Measurements from ENCODE around the gene ACBD6. TPM values are rescaled to one million over a fixed set of nuclear protein-coding genes. Genes with fewer than 3 reads are reported as not detected.
A peak's percentile ranks its signal among the peaks of the same experiment; 100 is the strongest.

Gene ACBD6
- polyA plus RNA-seq, 3 donors: 68.9 to 79.7 (median 71.2) TPM

DNA sequence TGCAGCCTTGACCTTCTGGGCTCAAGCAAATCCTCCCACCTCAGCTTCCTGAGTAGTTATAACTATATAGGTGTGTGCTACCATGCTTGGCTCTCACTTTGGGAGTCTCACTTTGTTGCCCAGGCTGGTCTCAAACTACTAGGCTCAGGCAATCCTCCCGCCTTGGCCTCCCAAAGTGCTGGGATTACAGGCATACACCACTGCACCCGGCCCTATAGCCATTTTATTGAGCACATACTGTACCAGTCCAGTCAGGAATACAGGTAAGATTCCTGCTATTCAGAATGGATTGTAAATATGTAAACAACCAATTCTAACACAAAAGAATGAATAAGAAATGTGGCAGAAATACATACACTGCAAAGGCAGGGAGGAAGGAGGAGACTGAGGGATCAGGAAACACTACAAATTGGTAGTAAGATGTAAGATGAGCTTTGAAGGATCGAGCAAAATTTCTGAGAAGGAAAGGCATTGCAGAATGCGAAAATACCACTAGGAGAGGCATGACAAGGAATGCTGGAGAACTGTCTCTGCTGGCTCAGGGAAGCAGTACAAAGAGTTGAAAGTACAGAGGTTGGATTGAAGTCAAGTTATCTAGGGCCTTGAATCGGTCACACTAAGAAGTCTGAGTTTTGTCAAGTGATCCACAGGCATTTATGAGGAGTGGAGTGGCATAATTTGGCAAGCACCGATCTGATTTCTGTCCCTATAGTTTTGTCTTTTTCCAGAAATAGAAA, 211.9 kb downstream of the ACBD6 start:
- no peak for DNase-seq (ENCODE audit: extremely low read depth in 1 of 11, low read depth in 9 of 11, low spot score in 4 of 11)

GRCh38 chr1:180288940-180289339, 213.4 kb downstream of the ACBD6 start:
- no peak for DNase-seq (ENCODE audit: extremely low read depth in 1 of 11, low read depth in 9 of 11, low spot score in 4 of 11)

DNA sequence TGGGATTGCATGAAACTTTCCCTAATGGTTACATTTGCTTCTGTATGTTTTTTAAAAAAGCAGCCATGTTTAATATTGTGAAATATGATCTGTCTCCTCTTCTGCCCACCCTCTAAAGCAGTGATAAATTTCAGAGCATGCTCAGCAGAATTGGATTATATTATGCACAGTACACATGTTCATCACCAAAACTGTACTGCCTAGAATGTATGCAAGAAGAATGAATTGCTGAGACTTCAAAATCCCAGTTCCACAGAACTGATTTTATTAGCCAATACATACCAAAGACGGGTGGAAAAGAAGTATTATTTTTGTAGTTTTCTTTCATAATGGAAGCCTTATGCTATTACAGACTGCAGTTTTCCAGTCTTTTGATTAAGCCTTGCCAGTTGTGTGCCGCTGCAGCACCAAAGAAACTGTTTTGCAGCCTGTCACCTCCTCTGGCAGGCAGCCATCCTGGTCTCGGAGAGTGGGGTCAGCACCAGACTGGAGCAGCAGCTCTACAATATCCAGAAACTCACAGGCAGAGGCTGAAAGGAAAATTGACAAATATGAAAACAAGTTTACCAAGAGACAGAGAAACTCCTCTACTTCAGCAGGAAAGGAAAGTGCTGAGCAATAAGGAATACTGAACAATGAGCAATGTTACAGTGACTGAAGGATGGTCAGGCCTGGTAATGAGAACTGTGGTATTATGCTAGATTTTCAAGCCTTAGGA, 214.2 kb downstream of the ACBD6 start:
- no peak for DNase-seq (ENCODE audit: extremely low read depth in 1 of 11, low read depth in 9 of 11, low spot score in 4 of 11)

DNA sequence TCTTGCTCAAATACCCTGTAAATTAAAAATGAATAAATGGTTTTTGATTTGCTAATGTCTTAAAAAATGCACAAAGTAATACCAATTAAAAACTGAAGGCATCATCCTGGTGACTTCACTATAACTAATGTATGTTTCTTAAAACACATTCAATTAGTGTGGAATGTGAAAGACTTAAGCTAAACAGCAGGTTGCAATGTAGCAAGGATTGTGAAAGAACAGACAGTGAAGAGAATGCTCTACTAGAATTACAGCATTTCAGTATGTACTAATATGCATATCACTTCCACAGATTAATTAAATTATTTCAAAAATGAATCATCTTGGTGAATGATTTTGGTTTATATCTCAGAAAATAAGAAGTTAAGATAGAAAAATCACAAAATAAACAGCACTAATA, 216.0 kb downstream of the ACBD6 start:
- DNase-seq (ENCODE audit: extremely low read depth in 1 of 11, low read depth in 9 of 11, low spot score in 4 of 11): no peak

DNA sequence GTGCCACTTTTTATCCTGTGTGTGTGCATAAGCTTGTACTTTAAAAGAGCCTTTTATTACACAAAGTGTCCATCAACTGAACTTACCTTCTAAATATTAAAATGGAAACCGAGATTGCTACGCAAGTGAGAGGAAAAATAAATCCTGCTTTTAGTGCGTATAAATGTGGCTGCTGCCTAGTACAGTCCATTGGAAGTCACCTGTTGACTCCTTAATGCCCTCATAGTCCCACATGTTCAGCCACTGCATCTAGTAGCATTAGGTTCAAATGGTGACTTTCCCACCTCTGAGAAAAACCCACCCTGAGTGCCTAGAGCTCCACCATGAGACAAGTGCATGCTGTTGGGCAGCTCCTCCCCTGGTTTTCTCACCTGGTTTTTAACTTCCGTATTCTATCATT, 219.3 kb downstream of the ACBD6 start:
- DNase-seq (ENCODE audit: extremely low read depth in 1 of 11, low read depth in 9 of 11, low spot score in 4 of 11): no peak

DNA sequence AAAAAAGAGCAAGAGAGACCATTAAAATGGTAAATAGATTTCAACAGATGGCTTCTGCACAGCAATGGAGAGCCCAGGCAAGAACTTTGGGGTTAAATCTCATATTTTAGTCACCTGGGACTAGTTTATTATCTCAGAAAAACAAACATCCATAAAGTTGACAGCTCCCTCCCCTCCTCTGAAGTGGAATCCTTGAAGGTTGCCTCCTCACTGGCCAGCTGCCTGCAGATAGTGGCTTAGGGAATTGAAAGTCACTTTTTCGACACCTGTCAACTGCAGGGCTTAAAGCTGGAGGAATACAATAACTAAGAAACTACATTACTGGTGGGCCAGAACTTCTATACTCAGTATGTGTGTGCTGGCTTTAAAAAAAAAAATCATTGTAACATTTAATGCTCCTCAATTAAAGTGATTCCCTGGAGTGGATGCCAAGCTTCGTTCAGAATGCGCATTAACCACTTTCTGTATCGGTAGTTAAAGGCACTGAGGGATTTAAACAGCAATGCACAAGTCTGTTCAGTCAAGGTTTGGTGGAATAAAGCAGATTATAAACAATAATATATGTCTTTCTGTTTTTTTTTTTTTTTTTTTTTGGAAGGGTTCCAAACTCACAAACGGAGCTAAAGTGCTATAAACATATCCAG, 219.9 kb downstream of the ACBD6 start:
- DNase-seq (ENCODE audit: extremely low read depth in 1 of 11, low read depth in 9 of 11, low spot score in 4 of 11): no peak

DNA sequence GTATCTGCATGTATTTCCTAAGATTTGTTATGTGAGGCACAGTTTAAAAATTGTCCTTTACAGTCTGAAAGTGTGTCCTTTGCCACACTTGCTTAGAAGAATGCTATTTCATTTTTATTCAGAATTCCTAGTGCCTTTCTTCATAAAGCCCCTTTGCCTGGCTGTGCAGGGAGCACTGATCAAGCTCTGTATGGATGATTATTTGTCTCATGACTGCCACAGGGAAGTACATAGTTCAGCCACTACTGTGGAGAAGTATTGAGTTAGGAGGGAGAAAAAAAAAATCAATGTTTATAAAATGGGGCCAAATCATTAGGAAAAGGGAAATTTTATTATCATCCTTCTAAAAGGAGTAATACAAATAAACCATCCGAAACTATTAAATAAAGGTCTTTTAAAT, 220.9 kb downstream of the ACBD6 start:
- DNase-seq (ENCODE audit: extremely low read depth in 1 of 11, low read depth in 9 of 11, low spot score in 4 of 11): no peak

DNA sequence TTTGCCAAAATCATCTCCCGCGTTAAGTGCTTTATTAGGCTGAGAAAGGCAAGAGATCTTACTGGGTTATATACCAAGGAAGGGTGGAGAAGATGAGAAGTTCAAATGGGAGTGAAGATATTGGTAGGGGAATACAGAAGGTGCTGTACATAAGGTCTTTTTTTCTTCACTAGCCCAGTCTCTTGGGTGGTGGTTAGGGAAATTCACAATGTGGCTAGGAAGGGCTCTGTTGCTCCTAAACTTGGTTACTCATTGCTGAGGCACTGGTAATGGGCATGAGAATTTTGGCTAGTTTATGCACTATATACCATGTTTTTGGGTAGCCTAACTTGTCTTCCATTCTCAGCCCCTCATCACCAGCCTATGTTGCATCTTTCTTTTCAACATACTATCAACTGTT, 221.8 kb downstream of the ACBD6 start:
- DNase-seq (ENCODE audit: extremely low read depth in 1 of 11, low read depth in 9 of 11, low spot score in 4 of 11): no peak

DNA sequence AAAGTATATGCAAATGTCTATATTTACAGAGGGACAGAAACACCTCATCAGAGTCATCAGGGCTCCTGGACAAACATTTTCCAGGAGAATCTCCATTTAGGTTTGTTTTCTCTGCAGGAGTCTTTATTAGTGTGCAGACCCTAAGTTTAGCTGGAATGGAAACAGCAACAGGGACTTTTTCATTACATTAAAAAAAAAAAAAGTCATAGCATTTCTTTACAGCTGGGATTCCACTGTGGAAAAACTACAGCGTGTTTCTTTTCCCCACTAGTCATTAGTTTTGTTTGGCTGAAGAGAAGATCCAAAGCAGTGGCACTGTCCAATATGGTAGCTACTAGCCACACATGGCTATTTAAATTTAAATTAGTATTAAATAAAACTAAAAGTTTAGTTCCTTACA, 222.7 kb downstream of the ACBD6 start:
- DNase-seq (ENCODE audit: extremely low read depth in 1 of 11, low read depth in 9 of 11, low spot score in 4 of 11): no peak

DNA sequence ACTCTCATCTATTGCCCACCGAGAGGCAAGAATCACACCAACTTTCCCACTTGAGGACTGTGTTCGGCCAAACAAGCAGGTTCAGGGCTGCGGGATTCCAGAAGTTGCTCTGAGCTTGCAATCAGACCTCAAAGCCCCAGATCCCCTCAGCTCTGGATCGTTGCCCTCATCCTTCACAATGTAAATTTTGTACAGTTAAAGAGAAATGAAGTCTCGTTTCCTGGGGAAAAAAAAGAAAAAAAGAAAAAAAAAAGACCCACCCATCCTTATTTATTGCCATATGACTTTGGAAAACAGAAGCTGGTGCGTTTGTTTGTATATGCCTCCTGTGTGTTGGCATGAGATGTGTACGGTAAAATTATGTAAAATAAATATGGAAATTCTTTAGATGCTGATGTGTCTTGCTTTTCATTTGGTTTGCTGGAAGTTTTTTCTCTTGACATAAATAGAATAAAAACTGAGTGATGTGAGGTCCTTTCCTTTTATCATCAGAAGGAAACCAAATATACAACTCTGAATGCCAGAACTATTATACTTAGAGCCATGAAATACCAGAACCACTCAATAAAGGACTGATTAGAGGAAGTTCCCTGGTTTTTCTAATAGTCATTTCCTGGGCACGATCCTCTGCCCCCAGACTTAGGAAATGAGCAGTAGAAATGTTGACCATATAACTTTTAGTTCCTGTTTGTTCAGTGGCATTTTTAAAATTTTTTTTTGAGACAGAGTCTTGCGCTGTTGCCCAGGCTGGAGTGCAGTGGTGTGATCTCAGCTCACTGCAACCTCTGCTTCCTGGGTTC, 223.6 kb downstream of the ACBD6 start:
- DNase-seq (ENCODE audit: extremely low read depth in 1 of 11, low read depth in 9 of 11, low spot score in 4 of 11): no peak

DNA sequence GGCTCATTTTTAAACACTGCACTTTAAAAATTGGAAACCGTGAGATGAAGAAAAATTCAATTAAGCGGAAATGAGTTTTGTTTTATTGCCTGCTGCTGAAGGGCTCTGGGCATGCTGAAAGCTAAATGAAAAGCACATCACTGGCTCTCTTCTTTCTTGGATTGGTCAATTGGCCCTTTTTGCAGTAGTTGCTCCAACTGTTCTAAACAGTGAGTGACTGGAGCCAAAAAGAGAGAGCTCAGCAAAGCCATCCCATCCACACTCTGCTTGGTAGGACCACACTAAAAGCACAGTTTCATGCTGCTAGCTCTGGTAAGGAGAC, 224.2 kb downstream of the ACBD6 start:
- no peak for DNase-seq (ENCODE audit: extremely low read depth in 1 of 11, low read depth in 9 of 11, low spot score in 4 of 11)

DNA sequence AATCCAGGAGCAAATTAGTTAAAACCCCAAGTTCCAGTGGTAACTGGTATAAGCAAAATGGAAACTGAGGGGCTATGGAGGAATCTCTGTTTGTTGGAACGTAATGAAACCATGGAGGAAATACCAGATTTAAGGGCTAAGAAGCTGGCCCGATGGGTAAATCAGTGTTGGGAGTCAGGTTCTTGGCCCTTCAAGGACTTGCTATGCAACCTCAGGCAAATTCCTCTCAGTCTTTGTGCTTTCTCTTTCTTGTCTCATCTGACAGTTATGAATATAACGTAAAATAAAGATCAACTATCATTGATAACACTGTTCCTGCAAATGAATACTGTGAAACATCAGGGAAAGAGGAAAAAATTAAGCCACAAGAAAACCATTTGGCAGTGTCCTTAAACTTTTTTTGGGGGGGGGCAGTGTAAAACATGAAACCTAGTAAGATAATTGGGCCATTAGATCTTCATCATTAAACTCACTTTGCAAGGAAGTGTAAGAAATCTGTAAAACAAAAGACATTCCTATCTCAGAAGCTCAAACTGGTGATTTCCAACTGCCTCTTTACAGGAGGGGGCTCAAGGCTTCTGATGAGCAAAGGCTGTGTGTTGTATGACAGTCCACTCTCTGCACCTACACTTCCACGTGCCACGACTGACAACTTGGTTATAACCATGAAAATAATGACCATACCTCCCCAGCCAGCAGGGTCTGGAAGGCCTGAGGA, 224.7 kb downstream of the ACBD6 start:
- no peak for DNase-seq (ENCODE audit: extremely low read depth in 1 of 11, low read depth in 9 of 11, low spot score in 4 of 11)

DNA sequence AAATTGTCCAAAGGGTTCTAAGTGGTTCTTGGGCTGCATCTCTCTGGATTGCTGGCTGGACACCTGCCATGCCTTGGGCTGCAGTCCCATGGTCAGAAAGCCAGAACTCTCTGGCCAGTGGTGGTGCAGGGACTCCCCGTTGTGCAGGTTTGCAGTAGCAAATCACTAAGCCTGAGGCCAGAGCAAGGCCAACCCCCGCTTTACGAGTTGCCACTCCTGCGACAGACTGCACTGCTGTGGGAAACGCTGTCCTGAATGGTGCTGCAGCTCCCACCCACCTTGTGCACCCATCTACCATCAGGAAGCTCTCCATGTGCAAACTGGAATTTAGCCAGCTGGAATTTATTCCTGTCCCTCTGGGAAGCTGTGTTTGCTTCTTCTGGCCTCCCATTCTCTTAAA, 226.7 kb downstream of the ACBD6 start:
- no peak for DNase-seq (ENCODE audit: extremely low read depth in 1 of 11, low read depth in 9 of 11, low spot score in 4 of 11)

- no peak for DNase-seq (ENCODE audit: extremely low read depth in 1 of 11, low read depth in 9 of 11, low spot score in 4 of 11)
Measured at GRCh38 chr1:180274221-180274620, 228.2 kb downstream of the ACBD6 start.

DNA sequence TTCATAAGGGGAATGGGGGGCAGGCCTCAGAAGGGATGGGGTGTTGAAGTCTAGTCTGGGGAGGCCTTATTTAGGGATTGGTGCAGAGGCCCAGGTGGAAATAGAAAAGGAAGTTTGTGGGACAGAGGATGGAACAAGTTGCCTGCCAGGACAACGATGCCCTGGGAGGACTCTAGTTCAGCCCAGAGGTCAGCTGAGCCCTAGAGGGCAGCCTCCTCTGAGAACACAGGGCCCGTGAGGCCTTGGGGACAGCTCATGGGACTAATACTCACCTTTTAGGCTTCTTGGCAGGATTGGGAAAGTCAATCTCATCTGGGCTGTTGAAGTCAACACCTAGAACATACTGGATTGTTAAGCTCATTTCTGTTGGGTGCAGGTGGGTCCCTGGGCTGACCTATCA, 229.3 kb downstream of the ACBD6 start:
- DNase-seq (ENCODE audit: extremely low read depth in 1 of 11, low read depth in 9 of 11, low spot score in 4 of 11): no peak

- no peak for DNase-seq (ENCODE audit: extremely low read depth in 1 of 11, low read depth in 9 of 11, low spot score in 4 of 11)
Measured at GRCh38 chr1:180272395-180272794, 230.0 kb downstream of the ACBD6 start.

- DNase-seq (ENCODE audit: extremely low read depth in 1 of 11, low read depth in 9 of 11, low spot score in 4 of 11): peak in 1 of 11 donors; percentile 32
Measured at GRCh38 chr1:180271272-180272255, 230.8 kb downstream of the ACBD6 start.

All from renal cortex interstitium (tissue), 11 donors.